Activated CD8-positive, alpha-beta memory T cell treated with anti-CD3 and anti-CD28 coated beads for 36 hours (primary cell): ENCODE data around the gene ISCA2. TPM values are rescaled to one million over a fixed set of nuclear protein-coding genes. Genes with fewer than 3 reads are reported as not detected.
"Not testable (repeated sequence)": the region's sequence is repeated elsewhere in the genome, so short reads cannot be mapped to it uniquely, and the experiment has no call there.

Source experiments
- CTCF ChIA-PET: fragments of 350-600 bp; sonication (Branson Sonifier 250); formaldehyde crosslinking; loops from one replicate; lab custom pipeline; 2021; ENCODE audit warnings: antibody characterized with exemption; lab: Charles Lee
- POLR2A ChIA-PET: fragments of 350-600 bp; sonication (Branson Sonifier 250); formaldehyde crosslinking; loops from one replicate; lab custom pipeline; 2021; ENCODE audit warnings: antibody characterized with exemption; lab: Charles Lee
- total RNA-seq, 2 experiments: library from RNA; stranded (reverse); gene quantifications; one replicate each; pipeline ENCODE4 v1.2.3, GENCODE V29; 2021

Gene ISCA2
- total RNA-seq: 10 to 100 TPM; 27.6 to 28.2 TPM

GRCh38 chr14:74493343-74494261 is at the start of gene ISCA2:
ISCA2 (plus strand) TSS chr14:74493765; CDS start chr14:74493775, 10 bp downstream.
- ChIA-PET CTCF (interaction anchor here (0.6 to 1.2 kb wide), 3 partner anchors 9 to 363 kb away, joined by 4 to 6 read pairs (median 5); no protein-coding TSS in a partner anchor), POLR2A (no interaction called here)

DNA sequence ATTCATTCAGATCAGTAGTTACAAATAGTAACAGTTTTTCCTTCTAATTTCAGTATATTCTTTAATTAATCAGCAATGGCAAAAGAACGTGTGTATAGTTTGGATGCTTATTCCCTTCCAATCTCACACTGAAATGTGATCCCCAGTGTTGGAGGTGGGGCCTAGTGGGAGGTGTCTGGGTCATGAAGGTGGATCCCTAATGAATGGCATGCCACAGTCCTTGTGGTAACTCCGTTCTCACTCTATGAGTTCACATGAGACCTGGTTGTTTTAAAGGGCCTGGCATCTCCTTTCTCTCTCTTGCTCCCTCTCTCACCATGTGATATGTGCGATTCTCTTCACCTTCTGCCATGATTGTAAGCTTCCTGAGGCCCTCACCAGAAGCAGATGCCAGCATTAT is 48.7 kb upstream of the ISCA2 start:
- CTCF ChIA-PET: no interaction called here
- POLR2A ChIA-PET: no interaction called here

GRCh38 chr14:74454397-74454796 is 39.2 kb upstream of the ISCA2 start:
- POLR2A ChIA-PET: not testable (repeated sequence)

GRCh38 chr14:74456684-74457564 is 36.6 kb upstream of the ISCA2 start:
- POLR2A ChIA-PET: no interaction called here
- CTCF ChIA-PET: no interaction called here

More at GRCh38 chr14:74454397-74454796, 39.2 kb upstream of the ISCA2 start:
- CTCF ChIA-PET: not testable (repeated sequence)

DNA sequence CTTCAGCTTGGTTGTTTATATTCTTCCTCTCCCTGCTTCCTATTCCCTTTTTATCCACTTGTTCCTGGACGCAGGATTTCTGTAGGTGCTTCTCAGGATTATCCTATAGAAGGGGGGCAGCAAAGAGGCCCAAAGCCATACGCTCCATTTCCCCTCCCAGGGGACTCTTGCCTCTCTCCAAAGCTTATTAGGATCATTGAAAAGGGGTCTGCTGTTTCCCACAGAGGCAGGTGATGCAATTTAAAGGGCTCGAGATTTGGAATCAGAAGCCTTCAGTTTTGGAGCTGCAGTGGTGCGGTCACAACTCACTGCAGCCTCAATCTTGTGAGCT is 36.0 kb upstream of the ISCA2 start:
- ChIA-PET POLR2A (no interaction called here), CTCF (no interaction called here)

DNA sequence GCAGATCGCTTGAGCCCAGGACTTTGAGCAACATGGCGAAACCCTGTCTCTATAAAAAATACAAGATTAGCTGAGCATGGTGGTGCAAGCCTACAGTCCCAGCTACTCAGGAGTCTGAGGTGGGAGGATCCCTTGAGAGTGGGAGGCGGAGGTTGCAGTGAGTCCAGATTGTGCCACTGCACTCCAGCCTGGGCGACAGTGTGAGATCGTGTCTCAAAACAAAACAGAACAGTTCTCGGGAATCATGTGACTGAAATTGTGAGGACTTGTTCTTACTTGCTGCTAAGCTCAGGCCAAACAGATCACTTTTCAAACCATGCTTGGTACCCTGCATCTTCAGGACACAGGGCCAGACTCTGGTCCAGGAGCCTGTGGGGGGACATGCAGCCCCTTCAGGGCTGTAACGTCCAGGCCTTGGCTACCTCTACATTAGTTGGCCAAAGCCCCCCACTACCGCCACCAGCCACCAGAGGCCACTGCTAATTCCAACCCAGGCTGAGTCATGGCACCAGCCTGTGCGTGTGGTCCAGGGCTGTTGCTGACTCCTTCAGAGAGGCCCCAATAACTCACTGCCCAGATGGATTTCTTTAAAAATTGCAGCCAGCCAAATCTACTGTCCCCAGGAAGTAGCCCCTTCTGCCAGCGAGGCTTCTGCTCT is 34.1 kb upstream of the ISCA2 start:
- ChIA-PET CTCF (no interaction called here), POLR2A (interaction anchor here (0.5 kb wide), 1 partner anchor 287 kb away, joined by 3 read pairs; no protein-coding TSS in a partner anchor)

DNA sequence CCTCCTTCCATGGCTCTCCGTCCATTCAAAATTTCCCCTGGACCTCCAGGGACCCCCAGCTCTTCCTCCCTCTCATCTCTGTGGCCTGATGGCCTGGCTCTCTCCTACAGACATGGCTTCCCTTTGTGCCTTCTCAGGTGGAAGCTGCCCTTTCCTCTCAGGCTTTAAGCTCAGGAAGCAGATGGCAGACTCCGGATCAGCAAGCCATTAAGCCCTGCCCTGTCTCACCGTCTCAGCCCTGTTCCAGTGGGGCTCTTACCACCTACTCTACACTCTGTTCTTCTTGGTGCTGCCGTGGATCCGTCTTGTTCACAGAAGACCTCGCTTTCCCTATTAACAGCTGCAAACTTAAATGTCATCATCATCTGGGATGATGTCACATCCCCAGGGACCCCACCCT is 33.6 kb upstream of the ISCA2 start:
- ChIA-PET POLR2A (interaction anchor here (0.5 kb wide), 1 partner anchor 287 kb away, joined by 3 read pairs; no protein-coding TSS in a partner anchor), CTCF (interaction anchor here (0.9 kb wide), 1 partner anchor 31 kb away, joined by 3 read pairs; no protein-coding TSS in a partner anchor)

DNA sequence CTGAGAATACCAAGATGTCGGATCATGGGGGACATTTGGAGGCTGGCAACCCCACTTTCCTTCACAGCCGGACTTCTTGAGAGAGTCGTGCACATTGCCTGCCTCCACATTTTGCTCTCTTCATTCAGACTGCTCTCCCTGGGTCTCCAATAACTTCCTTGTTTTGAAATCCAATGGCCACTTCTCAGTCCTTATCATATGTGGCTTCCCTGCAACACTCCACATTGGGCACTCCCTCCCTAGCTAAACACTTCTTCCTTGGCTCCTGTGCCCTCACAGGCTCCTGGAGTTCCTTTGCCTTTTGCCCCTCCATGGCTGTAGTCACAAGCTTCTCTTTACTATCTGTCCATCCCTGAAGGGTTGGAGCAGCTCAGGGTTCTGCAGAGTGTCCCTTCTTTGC is 30.6 kb upstream of the ISCA2 start:
- POLR2A ChIA-PET: no interaction called here
- CTCF ChIA-PET: no interaction called here

GRCh38 chr14:74463697-74464096 is 29.9 kb upstream of the ISCA2 start:
- CTCF ChIA-PET: no interaction called here
- POLR2A ChIA-PET: no interaction called here

DNA sequence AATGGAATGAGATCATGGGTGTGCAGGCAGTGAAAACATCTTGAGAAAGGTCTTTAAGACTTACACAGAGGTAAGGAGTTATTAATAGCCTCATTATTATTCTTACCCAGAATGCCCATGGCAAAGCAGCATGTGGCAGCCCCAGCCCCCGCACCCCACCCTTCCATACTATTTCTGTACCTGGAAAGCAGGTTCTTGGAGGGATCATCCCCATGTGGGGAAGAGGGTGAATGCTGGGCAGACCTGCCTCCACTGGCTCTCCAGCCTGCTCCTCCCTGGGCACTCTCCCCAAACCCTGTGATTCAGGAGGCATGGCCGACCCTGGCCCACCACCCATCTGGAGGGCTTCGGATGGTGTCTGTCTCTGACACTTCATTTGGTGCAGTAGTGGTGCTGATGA is 28.8 kb upstream of the ISCA2 start:
- CTCF ChIA-PET: no interaction called here
- POLR2A ChIA-PET: no interaction called here

DNA sequence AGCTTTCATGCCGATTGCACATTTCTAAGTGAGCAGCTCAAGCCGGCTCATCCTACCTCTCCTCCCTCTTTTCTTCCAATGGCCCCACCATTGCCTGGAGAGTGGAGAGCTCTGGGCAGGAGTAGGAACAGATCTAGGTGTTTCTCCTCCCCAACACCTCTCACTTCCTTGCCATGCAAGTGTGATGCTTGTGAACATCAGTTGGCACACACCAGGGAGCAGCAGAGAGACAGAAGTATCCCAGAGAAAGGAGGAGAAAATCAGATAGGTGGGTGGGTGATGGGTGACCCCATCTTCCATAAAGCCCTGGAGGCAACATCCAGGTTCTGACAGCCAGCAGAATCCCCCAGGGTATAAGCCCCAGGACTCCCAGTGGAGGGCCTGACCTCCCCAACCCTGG is 28.2 kb upstream of the ISCA2 start:
- ChIA-PET POLR2A (no interaction called here), CTCF (no interaction called here)

- ChIA-PET CTCF (no interaction called here), POLR2A (no interaction called here)
Observed at GRCh38 chr14:74468513-74468912, 25.1 kb upstream of the ISCA2 start.

DNA sequence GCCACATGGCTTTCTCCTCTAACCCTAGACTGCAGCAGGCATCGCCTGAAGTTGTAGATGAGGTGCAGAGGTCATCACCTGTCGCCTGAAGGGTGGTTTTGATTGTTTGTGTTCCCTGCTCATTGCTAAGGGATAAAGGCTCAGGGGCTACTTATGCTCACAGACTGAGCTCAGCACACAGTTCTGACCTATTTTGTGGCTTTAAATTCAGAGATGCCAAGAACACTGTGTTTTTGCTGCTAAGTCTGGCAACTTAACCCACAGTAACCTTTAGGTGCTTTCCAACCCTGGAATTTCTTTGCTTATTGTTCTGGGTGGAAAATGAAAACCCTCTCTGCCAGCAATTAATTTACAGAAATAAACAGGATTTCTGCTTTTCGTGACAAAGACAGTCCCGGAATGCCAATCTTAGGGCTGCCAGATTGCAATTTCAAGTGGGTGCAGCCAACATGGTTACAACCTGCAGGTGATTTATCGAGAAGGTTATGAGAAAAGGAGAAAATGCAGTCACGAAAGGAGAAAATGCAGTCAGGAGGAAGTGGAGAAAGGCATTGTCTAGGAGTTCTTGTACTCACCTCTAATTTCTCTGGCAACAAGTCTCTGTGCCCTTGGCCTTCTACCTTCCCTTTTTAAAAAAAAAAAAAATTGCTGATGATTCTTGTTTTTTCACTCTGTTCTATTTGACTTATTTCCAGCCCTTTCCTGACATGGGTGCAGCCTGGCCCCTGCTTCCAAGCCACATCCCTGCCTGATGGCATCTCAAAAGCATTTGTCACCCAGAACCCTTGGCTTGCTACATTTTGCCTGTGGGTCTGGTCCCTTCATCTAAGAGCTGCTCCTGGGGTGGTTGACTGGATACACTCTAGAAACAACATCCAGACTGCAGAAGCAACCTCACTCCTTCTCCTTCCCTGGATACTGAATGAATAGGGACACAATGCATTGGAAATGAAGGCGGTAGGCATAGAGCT is 23.7 kb upstream of the ISCA2 start:
- ChIA-PET POLR2A (no interaction called here), CTCF (no interaction called here)

DNA sequence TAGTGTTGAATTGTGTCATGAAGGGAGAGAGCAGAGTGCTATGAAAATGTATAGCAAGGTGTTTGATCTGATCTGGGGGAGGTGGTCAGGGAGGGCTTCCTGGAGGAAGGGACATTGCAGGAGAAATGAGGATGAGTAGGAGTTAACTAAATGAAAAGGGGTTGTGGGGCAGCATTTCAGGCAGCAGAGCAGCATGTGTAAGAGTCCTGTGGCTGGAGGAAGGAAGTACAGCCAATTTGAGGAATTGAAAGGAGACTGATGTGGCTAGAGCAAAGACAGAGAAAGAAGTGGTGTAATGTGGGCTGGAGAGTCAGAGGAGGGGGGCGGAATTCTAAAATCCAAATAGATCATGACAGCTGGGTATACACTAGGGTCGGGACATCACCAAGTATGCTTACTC is 21.0 kb upstream of the ISCA2 start:
- CTCF ChIA-PET: no interaction called here
- POLR2A ChIA-PET: no interaction called here

DNA sequence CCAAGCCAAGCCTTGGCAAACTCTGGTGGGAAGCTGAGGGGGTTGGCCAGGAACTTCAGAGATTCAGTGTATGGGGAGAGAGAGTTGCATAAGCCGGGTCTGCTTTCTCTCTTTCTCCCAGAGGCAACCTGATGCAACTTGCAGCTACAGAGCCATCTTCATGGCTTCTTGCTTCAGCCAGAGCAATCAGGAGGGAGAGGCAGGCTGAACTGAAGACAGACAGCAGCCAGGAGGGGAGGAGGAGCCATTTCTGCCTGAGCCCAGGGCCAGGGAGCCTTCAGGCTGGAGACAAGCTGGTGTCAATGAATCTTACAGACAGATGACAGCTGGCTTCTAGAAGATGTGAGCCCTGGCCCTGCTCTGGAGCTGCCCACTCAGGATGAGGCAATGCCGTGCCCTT is 19.2 kb upstream of the ISCA2 start:
- CTCF ChIA-PET: no interaction called here
- POLR2A ChIA-PET: interaction anchor here (0.6 kb wide), 1 partner anchor 283 kb away, joined by 8 read pairs; no protein-coding TSS in a partner anchor

DNA sequence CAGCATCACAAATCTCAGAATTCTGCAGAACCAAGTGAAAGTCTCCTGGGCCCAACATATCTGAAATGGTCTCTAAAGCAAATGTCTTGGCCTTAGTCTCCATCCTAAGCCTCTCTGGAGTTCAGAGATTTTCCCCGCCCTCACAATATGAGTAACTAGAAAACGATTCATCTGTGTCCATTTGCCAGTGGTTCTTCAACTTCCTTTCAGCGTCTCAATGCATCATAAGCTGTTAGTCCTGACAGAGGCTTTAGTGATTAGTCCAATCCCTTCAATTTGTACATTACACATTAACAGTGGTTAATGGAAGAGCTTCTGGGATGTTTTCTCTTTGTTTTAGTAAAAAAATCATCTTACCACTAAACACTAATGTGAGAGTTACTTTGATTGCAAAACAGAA is 17.9 kb upstream of the ISCA2 start:
- ChIA-PET CTCF (no interaction called here), POLR2A (no interaction called here)

GRCh38 chr14:74476107-74476506 is 17.5 kb upstream of the ISCA2 start:
- CTCF ChIA-PET: no interaction called here
- POLR2A ChIA-PET: no interaction called here

- ChIA-PET CTCF (no interaction called here), POLR2A (no interaction called here)
Observed at GRCh38 chr14:74476607-74477006, 17.0 kb upstream of the ISCA2 start.
